Upper lobe of right lung (tissue), 1 donor: ENCODE results near the gene AGR2. TPM values are rescaled to one million over a fixed set of nuclear protein-coding genes. Genes with fewer than 3 reads are reported as not detected.

ENCODE experiments used
- ATAC-seq: fragments of 200-7000 bp; cut with Tn5 transposase; one replicate; pipeline ENCODE4 v1.9.1; 2020; ENCODE audit warnings: mild to moderate bottlenecking, moderate library complexity
- DNase-seq: peaks from one replicate; pipeline ENCODE4 v3.0.0-alpha.2; 2020
- H3K27ac ChIP-seq: fragments of 200-600 bp; one replicate; pipeline ENCODE4 v1.8.0; 2022
- H3K27me3 ChIP-seq: fragments of 200-600 bp; one replicate; pipeline ENCODE4 v1.8.0; 2022; ENCODE audit warnings: mild to moderate bottlenecking
- H3K36me3 ChIP-seq: fragments of 200-600 bp; one replicate; pipeline ENCODE4 v1.8.0; 2022
- H3K4me1 ChIP-seq: fragments of 200-600 bp; one replicate; pipeline ENCODE4 v1.8.0; 2022
- H3K4me3 ChIP-seq: fragments of 200-600 bp; one replicate; pipeline ENCODE4 v1.8.0; 2022; ENCODE audit warnings: mild to moderate bottlenecking
- H3K9me3 ChIP-seq: fragments of 200-600 bp; one replicate; pipeline ENCODE4 v1.8.0; 2022
- CTCF ChIP-seq: fragments of 200-600 bp; IDR thresholded peaks from one replicate; pipeline ENCODE4 v1.8.0; 2022; ENCODE audit warnings: antibody characterized with exemption
- intact Hi-C: fragments of 100-400 bp; cut with DNase I; formaldehyde crosslinking; loops from one replicate; pipeline ENCODE4 v1.11.0; 2022
- total RNA-seq: library from RNA; stranded (reverse); fragmentation: NEBNext Ultra II Directional; extraction: Animal tissue kit (Norgen Biotek cat#: 25700); gene quantifications from one replicate; pipeline ENCODE4 v1.2.1, GENCODE V29; 2021
- donor health status: DM: no; HTN: yes; CAD: no; lungs with severe emphysema.

Gene AGR2
- total RNA-seq, 1 donor from 2014 or later = 66.3 TPM

GRCh38 chr7:16745645-16746044, 59.2 kb downstream of the AGR2 start:
- no peak overlapping the region for H3K27ac ChIP-seq
- no peaks in the 10 kb centered on the region for H3K9me3 ChIP-seq
- no peak for DNase-seq
- intact Hi-C loops = no loop called here
- no peak overlapping the region for H3K4me3 ChIP-seq
- H3K4me1 ChIP-seq = peaks cover under 1% of the 10 kb centered on the region
- H3K27me3 ChIP-seq = no peaks in the 10 kb centered on the region
- H3K36me3 ChIP-seq = no peaks in the 10 kb centered on the region
- TF ChIP-seq CTCF = no peak
- no peak for ATAC-seq

- H3K27me3 ChIP-seq = no peaks in the 10 kb centered on the region
- peaks cover 8% of the 10 kb centered on the region for H3K4me1 ChIP-seq
- no peaks in the 10 kb centered on the region for H3K9me3 ChIP-seq
- DNase-seq = no peak
- no peak for ATAC-seq
- no peak for TF ChIP-seq CTCF
- intact Hi-C loops = no loop called here
- no peaks in the 10 kb centered on the region for H3K36me3 ChIP-seq
- no peak overlapping the region for H3K4me3 ChIP-seq
- H3K27ac ChIP-seq = no peak overlapping the region
These were observed 60.1 kb downstream of the AGR2 start for GRCh38 chr7:16744518-16745250.

- intact Hi-C loops = no loop called here
- ATAC-seq = no peak
- no peak overlapping the region for H3K27ac ChIP-seq
These were observed 61.6 kb downstream of the AGR2 start for GRCh38 chr7:16743236-16743635.

GRCh38 chr7:16742547-16742946, 62.3 kb downstream of the AGR2 start:
- Histone ChIP-seq H3K36me3 (no peaks in the 10 kb centered on the region), H3K27ac (no peak overlapping the region), H3K4me3 (no peak overlapping the region), H3K27me3 (no peaks in the 10 kb centered on the region), H3K4me1 (peaks cover 8% of the 10 kb centered on the region), H3K9me3 (no peaks in the 10 kb centered on the region)
- intact Hi-C loops = no loop called here
- DNase-seq = no peak
- no peak for ATAC-seq
- no peak for TF ChIP-seq CTCF

More at GRCh38 chr7:16743236-16743635, 61.6 kb downstream of the AGR2 start:
- no peaks in the 10 kb centered on the region for H3K27me3 ChIP-seq
- DNase-seq = no peak
- H3K9me3 ChIP-seq = no peaks in the 10 kb centered on the region
- no peak overlapping the region for H3K4me3 ChIP-seq
- H3K36me3 ChIP-seq = no peaks in the 10 kb centered on the region
- peaks cover 8% of the 10 kb centered on the region for H3K4me1 ChIP-seq
- no peak for TF ChIP-seq CTCF

Other genes with a start within 250 kb of the AGR2 start
- gene ANKMY2, start 159.2 kb downstream of the AGR2 start, total RNA-seq = 12.3 TPM
- 28.0 TPM for gene BZW2, start 158.8 kb downstream of the AGR2 start, total RNA-seq
- gene TSPAN13, start 51.2 kb downstream of the AGR2 start, total RNA-seq = 185 TPM
- gene AGR3, start 77.0 kb upstream of the AGR2 start, total RNA-seq = 37.2 TPM